ENCODE measurements around the gene FAM180A.

DNA sequence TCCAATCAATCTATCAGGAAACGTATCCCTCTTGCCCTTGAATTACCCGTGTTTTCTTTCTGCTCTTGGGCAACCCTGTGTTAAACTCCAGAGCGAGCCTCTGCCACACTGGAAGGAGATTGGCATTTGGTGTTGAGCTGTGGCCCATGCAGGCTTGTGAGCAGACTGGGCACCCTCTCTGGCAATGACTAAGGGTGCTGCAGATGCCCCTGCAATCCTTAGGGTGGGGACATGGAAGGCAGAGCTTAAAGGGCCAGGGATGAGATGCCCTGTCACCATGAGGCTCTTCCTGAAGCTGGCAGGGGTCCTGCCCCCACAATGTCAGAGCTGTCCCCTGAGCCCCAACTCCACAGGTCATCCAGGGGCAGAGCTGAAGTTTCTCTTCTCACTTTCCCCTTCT lies 19.5 kb upstream of the FAM180A start:
- TF ChIP-seq, protein P1, sequence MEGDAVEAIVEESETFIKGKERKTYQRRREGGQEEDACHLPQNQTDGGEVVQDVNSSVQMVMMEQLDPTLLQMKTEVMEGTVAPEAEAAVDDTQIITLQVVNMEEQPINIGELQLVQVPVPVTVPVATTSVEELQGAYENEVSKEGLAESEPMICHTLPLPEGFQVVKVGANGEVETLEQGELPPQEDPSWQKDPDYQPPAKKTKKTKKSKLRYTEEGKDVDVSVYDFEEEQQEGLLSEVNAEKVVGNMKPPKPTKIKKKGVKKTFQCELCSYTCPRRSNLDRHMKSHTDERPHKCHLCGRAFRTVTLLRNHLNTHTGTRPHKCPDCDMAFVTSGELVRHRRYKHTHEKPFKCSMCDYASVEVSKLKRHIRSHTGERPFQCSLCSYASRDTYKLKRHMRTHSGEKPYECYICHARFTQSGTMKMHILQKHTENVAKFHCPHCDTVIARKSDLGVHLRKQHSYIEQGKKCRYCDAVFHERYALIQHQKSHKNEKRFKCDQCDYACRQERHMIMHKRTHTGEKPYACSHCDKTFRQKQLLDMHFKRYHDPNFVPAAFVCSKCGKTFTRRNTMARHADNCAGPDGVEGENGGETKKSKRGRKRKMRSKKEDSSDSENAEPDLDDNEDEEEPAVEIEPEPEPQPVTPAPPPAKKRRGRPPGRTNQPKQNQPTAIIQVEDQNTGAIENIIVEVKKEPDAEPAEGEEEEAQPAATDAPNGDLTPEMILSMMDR (conservative IDR thresholded peaks at IDR 0.05; ENCODE audit: low read length) = no peak
- no peak for TF ChIP-seq EZH2phosphoT487 (IDR thresholded peaks at IDR 0.05; ENCODE audit: borderline replicate concordance, low read depth, low read length)
